BLaER1 treated with 17β-estradiol and CSF1 and Interleukin-3, amounts not matched to agents 10 nM and 100 nM (cell line): ENCODE measurements around the gene PAK6.
A peak's percentile ranks its signal among the peaks of the same experiment; 100 is the strongest.

Experiments used
- H3K27ac ChIP-seq, 11 experiments: shearing (Covaris generic); formaldehyde crosslinking; 2 replicates each; pipeline ENCODE4 v1.8.1; 2022
- H3K27me3 ChIP-seq, 11 experiments: shearing (Covaris generic); formaldehyde crosslinking; 2 replicates each; pipeline ENCODE4 v1.8.1; 2022
- H3K36me3 ChIP-seq, 11 experiments: shearing (Covaris generic); formaldehyde crosslinking; 2 replicates each; pipeline ENCODE4 v1.8.1; 2022
- H3K4me1 ChIP-seq, 10 experiments: shearing (Covaris generic); formaldehyde crosslinking; 2 replicates each; pipeline ENCODE4 v1.8.1; 2022
- H3K4me2 ChIP-seq, 11 experiments: shearing (Covaris generic); formaldehyde crosslinking; 2 replicates each; pipeline ENCODE4 v1.8.1; 2022
- H3K4me3 ChIP-seq, 10 experiments: shearing (Covaris generic); formaldehyde crosslinking; 2 replicates each; pipeline ENCODE4 v1.8.1; 2022
- H3K9ac ChIP-seq, 11 experiments: shearing (Covaris generic); formaldehyde crosslinking; 2 replicates each; pipeline ENCODE4 v1.8.1; 2022
- H3K9me3 ChIP-seq, 11 experiments: shearing (Covaris generic); formaldehyde crosslinking; replicated peaks in 1 of 11; 2 replicates each; pipeline ENCODE4 v1.8.1; 2022
- H4K20me1 ChIP-seq, 11 experiments: shearing (Covaris generic); formaldehyde crosslinking; 2 replicates each; pipeline ENCODE4 v1.8.1; 2022
- Cebpa-rat ChIP-seq, 11 experiments: shearing (Covaris generic); IDR thresholded peaks; 2 replicates each; pipeline ENCODE4 v1.8.1; 2022

Gene PAK6

GRCh38 chr15:40239404-40239692 is 485 bp downstream of the PAK6 start:
- peak overlapping the region in 5 of 11 experiments; percentile 8 to 68 (median 14); a peak in 6 of 22 replicates for H3K27ac ChIP-seq
- H4K20me1 ChIP-seq, result no peaks in the 10 kb centered on the region
- TF ChIP-seq Cebpa-rat (IDR thresholded peaks at IDR 0.05), result no peak
- H3K4me1 ChIP-seq, result peaks cover 42 to 63% (median 47%) of the 10 kb centered on the region in 10 experiments
- H3K4me2 ChIP-seq, result peak overlapping the region; percentile 83 to 97 (median 94)
- H3K27me3 ChIP-seq, result peaks cover 0 to 14% (median 9%) of the 10 kb centered on the region in 11 experiments; a peak in 6 of 22 replicates
- H3K36me3 ChIP-seq, result no peaks in the 10 kb centered on the region
- H3K9me3 ChIP-seq, result no peaks in the 10 kb centered on the region
- peak overlapping the region in 10 of 11 experiments; percentile 51 to 66 (median 60); a peak in 21 of 22 replicates for H3K9ac ChIP-seq
- H3K4me3 ChIP-seq, result peak overlapping the region; percentile 27 to 65 (median 48); a peak in 16 of 20 replicates

- Histone ChIP-seq H3K27me3 (peaks cover 0 to 14% (median 9%) of the 10 kb centered on the region in 11 experiments; a peak in 6 of 22 replicates), H3K27ac (no peak overlapping the region; a peak in 1 of 22 replicates), H3K4me3 (no peak overlapping the region), H3K4me1 (peaks cover 36 to 57% (median 41%) of the 10 kb centered on the region in 10 experiments), H3K36me3 (no peaks in the 10 kb centered on the region), H3K9me3 (no peaks in the 10 kb centered on the region), H3K9ac (peak overlapping the region in 8 of 11 experiments; percentile 24 to 66 (median 62); a peak in 7 of 22 replicates), H3K4me2 (peak overlapping the region; percentile 83 to 97 (median 94)), H4K20me1 (no peaks in the 10 kb centered on the region)
- TF ChIP-seq Cebpa-rat (IDR thresholded peaks at IDR 0.05), result no peak
Measured at GRCh38 chr15:40239693-40240618, 1.1 kb downstream of the PAK6 start.

DNA sequence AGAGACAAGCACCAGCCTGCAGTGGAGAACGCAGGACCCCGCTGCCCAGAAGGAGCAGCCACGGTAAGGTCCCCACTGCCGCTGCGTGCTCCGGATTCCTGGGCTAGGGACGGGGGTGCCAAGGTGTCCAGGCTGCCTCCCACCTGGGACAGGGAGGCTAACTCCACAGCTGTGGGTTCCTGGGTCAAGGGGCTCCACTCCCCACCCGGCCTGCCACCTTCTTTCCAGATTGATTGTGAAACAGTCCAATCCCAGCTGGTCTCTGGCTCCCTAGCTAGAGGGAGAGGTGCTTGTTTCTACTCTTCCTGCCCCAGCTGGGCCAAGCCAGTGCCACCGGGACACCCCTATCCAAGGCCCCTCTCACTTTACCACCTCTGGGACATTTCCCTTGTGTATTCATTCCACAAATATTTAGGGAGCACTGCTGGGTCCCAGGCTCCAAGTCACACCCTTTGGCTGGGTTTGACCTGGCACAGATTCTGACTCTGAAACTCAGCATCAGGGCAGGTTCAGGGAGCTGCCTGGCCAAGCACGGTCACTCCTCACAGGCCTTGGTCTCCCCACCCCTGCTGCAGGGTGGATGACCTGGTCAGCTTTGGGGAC is 1.9 kb downstream of the PAK6 start:
- Histone ChIP-seq H3K27ac (no peak overlapping the region), H3K27me3 (peaks cover 0 to 14% (median 9%) of the 10 kb centered on the region in 11 experiments; a peak in 6 of 22 replicates), H3K4me1 (peaks cover 28 to 49% (median 33%) of the 10 kb centered on the region in 10 experiments), H3K36me3 (no peaks in the 10 kb centered on the region), H4K20me1 (no peaks in the 10 kb centered on the region), H3K9ac (0 out of 22 replicates have a peak overlapping the region, but pooled peaks of 1 of the 11 experiments have one; percentile 24), H3K4me3 (no peak overlapping the region), H3K9me3 (no peaks in the 10 kb centered on the region), H3K4me2 (peak overlapping the region in 9 of 11 experiments; percentile 37 to 97 (median 91); a peak in 14 of 22 replicates)
- no peak for TF ChIP-seq Cebpa-rat (IDR thresholded peaks at IDR 0.05)

GRCh38 chr15:40241269-40242212 is 2.7 kb downstream of the PAK6 start:
- Histone ChIP-seq H3K4me2 (no peak overlapping the region), H3K4me1 (peaks cover 25 to 43% (median 28%) of the 10 kb centered on the region in 10 experiments), H3K4me3 (no peak overlapping the region), H4K20me1 (no peaks in the 10 kb centered on the region), H3K27me3 (peaks cover 0 to 14% (median 9%) of the 10 kb centered on the region in 11 experiments; a peak in 6 of 22 replicates), H3K9ac (no peak overlapping the region), H3K27ac (no peak overlapping the region), H3K9me3 (no peaks in the 10 kb centered on the region), H3K36me3 (no peaks in the 10 kb centered on the region)
- TF ChIP-seq Cebpa-rat (IDR thresholded peaks at IDR 0.05), result no peak

GRCh38 chr15:40242213-40242599 is 3.3 kb downstream of the PAK6 start:
- Histone ChIP-seq H3K27me3 (peaks cover 0 to 14% (median 9%) of the 10 kb centered on the region in 11 experiments; a peak in 6 of 22 replicates), H3K9me3 (no peaks in the 10 kb centered on the region), H3K27ac (no peak overlapping the region), H3K36me3 (no peaks in the 10 kb centered on the region), H3K4me2 (0 out of 22 replicates have a peak overlapping the region, but pooled peaks of 1 of the 11 experiments have one; percentile 45), H3K4me1 (peaks cover 25 to 43% (median 32%) of the 10 kb centered on the region in 10 experiments), H3K9ac (no peak overlapping the region), H3K4me3 (no peak overlapping the region), H4K20me1 (no peaks in the 10 kb centered on the region)
- no peak for TF ChIP-seq Cebpa-rat (IDR thresholded peaks at IDR 0.05)

GRCh38 chr15:40242601-40243000 is 3.7 kb downstream of the PAK6 start:
- Histone ChIP-seq H3K36me3 (no peaks in the 10 kb centered on the region), H3K27me3 (peaks cover 0 to 14% (median 9%) of the 10 kb centered on the region in 11 experiments; a peak in 6 of 22 replicates), H3K4me1 (peaks cover 25 to 43% (median 35%) of the 10 kb centered on the region in 10 experiments), H3K4me2 (peak overlapping the region in 2 of 11 experiments; percentile 2 to 45; a peak in 3 of 22 replicates), H3K27ac (no peak overlapping the region), H4K20me1 (no peaks in the 10 kb centered on the region), H3K9me3 (no peaks in the 10 kb centered on the region), H3K4me3 (no peak overlapping the region), H3K9ac (no peak overlapping the region)
- no peak for TF ChIP-seq Cebpa-rat (IDR thresholded peaks at IDR 0.05)

- Histone ChIP-seq H3K9me3 (no peaks in the 10 kb centered on the region), H3K4me1 (peaks cover 25 to 41% (median 33%) of the 10 kb centered on the region in 10 experiments), H3K27ac (no peak overlapping the region), H3K4me2 (peak overlapping the region in 3 of 11 experiments; percentile 2 to 45 (median 24); a peak in 5 of 22 replicates), H3K9ac (no peak overlapping the region), H4K20me1 (no peaks in the 10 kb centered on the region; a peak in 1 of 22 replicates), H3K27me3 (peaks cover 0 to 13% (median 9%) of the 10 kb centered on the region in 11 experiments; a peak in 6 of 22 replicates), H3K36me3 (no peaks in the 10 kb centered on the region), H3K4me3 (no peak overlapping the region)
- no peak for TF ChIP-seq Cebpa-rat (IDR thresholded peaks at IDR 0.05)
Measured at GRCh38 chr15:40243126-40243810, 4.4 kb downstream of the PAK6 start.
